SW480 (cell line): ENCODE measurements around the gene CHRFAM7A.
"Not testable (repeated sequence)": the region's sequence is repeated elsewhere in the genome, so short reads cannot be mapped to it uniquely, and the experiment has no call there.

Experiments used
- DNase-seq: peaks from one replicate; pipeline ENCODE4 v3.0.0-alpha.2; 2016; ENCODE audit warnings: low spot score

The CHRFAM7A gene

DNA sequence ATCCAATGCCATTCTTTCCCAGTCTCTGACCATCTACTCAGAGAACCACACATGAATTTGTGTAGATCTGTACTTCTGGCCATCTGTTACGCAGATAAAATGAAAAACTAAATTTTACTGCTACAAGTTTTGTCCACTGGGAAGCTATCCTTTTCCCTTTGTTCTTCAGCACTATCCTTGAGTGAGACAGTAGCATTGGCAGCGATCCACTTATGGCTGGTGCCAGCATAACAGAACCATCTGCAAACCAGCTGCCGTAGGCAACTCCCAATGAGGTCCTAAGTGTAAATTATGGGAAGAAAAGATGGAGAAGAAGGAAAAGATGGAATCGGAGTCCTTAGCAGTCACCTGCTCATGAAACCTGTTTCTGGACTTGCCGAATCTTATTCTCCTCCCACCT is 72.3 kb downstream of the CHRFAM7A start:
- DNase-seq = not testable (repeated sequence)

DNA sequence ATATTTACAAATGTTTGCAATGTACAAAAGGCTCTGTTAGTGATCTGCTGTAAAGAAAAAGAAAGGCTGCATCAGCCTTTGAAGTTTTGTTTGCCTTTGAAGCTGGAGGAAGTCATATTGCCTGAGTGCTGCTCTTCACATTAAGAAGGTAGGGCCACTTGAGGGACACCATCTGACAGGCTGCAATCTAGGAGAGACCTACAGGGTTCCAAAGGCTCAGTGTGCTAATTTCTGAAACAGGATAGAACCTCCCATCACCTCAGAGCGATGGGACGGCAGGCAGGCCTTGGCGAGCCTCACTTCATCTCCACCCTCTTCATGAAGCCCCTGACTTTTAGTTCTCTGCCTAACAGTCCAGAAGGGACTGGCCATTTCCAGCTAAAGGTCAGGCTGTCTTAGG is 77.6 kb downstream of the CHRFAM7A start:
- not testable (repeated sequence) for DNase-seq

DNA sequence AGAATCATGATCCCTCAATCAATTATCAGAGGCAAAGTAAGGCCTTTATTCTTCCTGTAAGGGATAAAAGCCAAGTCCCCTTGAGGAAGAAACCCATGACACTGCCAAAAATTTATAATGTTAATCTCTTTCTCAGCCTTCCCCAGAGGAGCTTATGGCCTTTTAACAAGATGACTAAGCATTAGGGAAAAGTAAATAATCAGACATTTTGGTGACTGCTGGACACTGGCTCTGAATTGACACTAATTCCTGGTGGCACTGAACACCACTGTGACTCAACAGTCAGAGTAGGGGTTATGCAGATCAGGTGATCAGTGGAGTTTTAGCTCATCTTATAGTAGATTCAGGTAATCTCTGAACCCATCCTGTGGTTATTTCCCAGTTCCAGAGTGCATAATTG is 82.8 kb downstream of the CHRFAM7A start:
- DNase-seq = not testable (repeated sequence)
